NCI-H2196 treated with DMSO at 0.1 percent for 48 hours (cell line): Measurements from ENCODE around the gene CGREF1.
"Not testable (repeated sequence)": the region's sequence is repeated elsewhere in the genome, so short reads cannot be mapped to it uniquely, and the experiment has no call there.

Source experiments
- DNase-seq: peaks from one replicate; lab custom pipeline; 2025; ENCODE audit not compliant: unreplicated experiment; lab: John Stamatoyannopoulos, UW

Gene CGREF1

DNA sequence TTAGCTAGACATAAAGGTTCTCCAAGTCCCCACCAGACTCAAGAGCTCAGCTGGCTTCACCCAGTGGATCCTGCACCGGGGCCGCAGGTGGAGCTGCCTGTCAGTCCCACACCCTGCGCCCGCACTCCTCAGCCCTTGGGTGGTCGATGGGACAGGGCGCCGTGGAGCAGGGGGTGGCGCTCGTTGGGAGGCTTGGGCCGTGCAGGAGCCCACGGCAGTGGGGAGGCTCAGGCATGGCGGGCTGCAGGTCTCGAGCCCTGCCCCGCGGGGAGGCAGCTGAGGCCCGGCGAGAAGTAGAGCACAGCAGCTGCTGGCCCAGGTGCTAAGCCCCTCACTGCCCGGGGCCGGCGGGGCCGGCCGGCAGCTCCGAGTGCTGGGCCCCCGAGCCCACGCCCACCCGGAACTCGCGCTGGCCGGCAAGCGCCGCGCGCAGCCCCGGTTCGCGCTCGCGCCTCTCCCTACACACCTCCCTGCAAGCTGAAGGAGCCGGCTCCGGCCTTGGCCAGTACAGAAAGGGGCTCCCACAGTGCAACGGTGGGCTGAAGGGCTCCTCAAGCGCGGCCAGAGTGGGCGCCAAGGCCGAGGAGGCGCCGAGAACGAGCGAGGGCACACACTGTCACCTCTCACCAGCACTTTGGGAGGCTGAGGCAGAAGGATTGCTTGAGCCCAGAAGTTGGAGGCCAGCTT lies 7.4 kb downstream of the CGREF1 start:
- DNase-seq, result not testable (repeated sequence)

DNA sequence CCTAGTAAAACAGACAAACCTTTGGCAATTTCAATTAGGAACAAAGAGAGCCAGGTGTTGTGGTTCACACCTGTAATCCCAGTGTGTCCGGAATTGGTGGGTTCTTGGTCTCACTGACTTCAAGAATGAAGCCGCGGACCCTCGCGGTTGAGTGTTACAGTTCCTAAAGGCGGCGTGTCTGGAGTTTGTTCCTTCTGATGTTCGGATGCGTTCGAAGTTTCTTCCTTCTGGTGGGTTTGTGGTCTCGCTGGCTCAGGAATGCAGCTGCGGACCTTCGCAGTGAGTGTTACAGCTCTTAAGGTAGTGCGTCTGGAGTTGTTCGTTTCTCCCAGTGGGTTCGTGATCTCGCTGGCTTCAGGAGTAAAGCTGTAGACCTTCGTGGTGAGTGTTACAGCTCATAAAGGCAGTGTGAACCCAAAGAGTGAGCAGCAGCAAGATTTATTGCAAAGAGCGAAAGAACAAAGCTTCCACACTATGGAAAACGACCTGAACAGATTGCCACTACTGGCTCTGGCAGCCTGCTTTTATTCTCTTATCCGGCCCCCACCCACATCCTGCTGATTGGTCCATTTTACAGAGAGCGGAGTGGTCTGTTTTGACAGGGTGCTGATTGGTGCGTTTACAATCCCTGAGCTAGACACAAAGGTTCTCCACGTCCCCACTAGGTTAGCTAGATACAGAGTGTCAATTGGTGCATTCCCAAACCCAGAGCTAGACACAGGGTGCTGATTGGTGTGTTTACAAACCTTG lies 8.2 kb downstream of the CGREF1 start:
- DNase-seq, result not testable (repeated sequence)

DNA sequence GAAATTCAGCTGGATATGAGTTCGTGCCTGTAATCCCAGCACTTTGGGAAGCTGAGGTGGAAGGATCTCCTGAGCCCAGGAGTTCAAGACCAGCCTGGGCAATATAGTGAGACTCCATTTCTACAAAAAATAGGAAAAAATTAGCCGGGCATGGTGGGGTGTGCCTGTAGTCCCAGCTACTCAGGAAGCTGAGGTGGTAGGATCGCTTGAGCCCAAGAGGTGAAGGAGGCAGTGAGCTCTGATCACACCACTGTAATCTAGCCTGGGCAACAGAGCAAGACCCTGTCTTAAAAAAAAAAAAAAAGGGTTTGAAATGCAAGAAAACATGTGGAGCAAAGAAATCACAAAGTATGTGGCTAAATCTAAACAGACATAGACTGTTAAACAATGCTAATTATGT lies 9.8 kb downstream of the CGREF1 start:
- no peak for DNase-seq

DNA sequence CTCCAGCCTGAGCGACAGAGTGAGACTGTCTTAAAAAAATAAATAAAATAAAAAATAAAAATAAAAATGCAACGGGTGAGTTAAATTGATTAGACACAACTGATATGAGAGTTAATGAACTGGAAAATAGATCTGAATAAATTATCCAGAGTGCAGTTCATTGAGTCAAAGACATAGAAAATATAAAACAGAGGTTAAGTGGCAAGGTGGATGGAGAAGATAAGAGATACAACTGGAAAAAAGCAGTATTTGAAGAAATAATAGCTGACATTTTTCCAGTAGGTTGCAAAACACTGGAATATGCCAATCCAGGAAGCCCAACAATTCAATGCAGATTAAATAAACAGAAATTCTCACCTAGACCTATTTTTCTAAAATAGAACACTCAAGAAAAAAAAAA lies 10.7 kb downstream of the CGREF1 start:
- no peak for DNase-seq

DNA sequence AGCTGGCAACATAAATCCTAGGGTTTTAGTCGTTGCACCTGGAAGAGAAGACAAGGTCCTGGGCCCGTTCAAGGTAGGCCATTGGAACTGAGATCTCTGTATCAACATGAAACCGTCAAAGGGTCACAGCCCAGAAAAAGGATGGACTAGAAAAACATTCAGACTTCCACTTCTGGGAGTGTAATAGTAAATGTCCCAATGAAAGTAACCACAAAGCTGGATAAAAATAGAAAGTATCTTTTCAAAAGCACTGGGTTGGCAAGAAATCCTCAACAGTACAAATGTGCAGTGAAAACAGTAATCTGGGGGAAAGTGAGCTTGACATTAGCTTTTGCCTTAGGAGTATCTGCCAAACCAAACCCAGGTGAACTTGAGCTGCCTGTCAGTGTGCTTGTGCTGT lies 12.9 kb downstream of the CGREF1 start:
- DNase-seq, result no peak

DNA sequence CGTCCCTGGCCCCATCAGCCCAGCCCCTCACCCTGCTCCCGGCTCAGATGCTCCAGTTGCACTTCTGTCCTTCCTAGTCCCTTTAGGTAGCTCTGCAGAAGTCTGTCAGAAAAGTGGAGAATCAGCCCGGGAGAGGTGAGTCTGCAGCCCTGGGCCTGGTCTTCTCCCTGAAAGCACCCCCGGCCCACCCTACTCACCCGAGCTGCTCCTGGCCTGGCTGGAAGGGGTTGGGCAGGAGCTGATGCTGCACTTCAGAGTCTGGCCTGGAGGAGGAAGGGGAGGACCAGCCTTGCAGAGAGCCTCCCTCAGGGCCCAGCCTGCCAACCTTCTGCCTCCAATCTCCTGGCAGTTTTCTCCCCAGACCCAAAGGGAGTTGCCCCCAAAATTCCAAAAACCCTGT lies 16.6 kb downstream of the CGREF1 start:
- no peak for DNase-seq

DNA sequence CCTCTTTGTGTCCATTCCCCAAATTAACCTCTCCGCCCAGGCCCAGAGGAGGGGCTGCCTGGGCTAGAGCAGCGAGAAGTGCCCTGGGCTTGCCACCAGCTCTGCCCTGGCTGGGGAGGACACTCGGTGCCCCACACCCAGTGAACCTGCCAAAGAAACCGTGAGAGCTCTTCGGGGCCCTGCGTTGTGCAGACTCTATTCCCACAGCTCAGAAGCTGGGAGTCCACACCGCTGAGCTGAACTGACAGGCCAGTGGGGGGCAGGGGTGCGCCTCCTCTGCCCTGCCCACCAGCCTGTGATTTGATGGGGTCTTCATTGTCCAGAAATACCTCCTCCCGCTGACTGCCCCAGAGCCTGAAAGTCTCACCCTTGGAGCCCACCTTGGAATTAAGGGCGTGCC lies 18.9 kb downstream of the CGREF1 start:
- DNase-seq, result no peak

DNA sequence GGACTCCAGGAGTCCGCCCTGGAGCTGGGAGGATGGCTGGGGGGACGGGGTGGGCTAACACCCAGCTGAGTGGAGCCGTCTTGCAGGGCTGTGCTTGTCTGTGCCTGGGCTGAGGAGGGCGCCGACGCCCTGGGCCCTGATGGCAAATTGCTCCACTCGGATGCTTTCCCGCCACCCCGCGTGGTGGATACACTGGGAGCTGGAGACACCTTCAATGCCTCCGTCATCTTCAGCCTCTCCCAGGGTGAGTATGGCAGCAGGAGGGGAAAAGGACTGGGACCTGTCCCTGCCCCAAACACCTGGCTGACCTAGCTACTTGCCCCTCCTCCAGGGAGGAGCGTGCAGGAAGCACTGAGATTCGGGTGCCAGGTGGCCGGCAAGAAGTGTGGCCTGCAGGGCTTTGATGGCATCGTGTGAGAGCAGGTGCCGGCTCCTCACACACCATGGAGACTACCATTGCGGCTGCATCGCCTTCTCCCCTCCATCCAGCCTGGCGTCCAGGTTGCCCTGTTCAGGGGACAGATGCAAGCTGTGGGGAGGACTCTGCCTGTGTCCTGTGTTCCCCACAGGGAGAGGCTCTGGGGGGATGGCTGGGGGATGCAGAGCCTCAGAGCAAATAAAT lies 19.5 kb downstream of the CGREF1 start:
- no peak for DNase-seq

DNA sequence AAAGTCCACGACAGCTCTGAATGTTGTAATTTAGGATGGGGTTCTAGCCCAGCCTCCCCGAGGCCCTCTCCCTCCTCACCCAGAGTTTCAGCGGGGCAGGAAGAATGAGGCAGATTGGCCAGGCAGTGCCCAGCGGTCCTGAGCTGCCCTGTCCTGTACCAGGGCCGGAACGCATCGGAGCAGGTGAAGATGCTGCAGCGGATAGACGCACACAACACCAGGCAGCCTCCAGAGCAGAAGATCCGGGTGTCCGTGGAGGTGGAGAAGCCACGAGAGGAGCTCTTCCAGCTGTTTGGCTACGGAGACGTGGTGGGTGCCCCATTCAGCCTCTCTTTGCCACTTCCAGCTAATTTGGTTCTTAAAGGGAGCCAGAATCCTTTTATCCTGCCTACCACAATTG lies 21.6 kb downstream of the CGREF1 start:
- no peak for DNase-seq

DNA sequence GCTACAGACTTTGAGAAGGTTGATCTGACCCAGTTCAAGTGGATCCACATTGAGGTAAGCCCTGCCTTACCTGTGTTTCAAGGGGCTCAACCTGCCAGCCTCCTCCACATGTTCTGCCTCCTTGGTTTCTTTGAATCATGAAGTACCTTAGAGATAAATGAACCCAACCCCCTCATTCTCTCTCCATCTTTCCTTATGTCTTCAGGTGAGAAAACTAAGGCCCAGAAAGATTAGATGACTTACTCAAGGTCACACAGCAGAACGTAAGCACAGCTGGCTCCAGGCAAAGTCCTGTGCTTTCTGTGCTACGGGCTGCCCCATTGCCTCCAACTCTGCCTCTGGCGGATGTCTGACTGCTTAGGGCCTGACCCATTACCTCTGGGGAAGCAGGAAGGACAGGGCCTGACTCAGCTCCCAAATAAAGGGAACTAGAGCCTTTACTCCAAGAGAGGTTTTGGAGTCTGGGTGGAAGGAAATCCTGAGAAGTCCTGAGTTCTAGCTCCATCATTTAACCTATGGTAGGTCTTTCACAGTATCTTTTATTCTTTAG lies 22.1 kb downstream of the CGREF1 start:
- no peak for DNase-seq

DNA sequence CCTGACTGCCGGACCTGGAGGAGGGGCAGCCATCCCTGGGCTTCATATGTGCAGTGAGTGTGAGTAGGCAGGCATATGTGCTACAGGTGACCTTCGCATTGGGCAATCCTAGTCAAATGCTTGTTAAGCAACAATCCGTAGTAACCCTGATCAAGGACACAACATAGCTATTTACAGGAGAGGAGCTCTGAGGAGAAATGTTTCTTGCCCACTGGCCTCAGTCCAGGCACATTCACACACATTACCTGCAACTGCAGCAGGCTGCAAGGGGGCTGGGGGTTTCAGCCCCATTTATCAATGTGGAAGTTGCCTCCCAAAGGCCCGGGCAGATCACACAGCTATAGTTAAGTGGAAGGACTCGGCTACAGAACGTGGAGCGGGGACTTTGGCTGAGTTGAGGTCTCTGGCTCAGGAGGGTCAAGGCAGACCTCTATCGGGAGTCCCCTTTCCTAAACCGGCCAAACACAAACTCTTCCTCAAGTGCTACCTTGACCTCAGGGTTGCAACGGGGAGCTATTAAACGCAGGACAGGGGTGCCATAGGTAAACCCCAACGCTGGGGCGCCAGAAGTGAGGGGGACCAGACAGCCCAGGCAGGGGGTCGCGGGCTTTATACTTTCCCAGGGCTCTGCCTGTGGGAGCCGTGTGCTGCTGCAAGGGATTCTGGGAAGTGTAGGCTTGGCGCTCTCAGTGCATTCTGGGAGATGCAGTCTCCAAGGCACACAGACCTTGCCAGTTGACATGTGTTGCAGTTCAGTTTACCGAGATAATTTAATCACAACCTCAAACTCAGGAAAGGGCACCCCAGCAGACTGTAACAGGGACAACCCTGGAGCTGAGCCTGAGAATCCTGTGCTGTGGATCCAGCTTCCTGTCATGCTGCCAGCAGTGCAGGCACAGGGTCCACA lies 22.9 kb downstream of the CGREF1 start:
- DNase-seq, result no peak

DNA sequence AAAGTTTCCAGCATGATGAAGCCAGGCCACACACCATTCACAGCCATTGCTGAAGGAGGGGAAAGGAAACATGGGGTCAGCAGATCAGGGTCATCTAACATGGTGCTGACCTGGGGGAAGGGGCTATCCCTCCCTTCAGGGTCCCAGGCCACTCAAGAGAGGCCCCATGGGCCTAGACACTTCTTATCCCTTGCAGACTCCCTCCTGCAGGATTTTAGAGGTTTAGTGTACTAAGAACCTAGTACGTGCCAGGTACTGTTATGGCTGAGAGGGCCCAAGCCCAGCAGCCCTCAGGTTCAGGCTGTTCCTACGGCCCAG lies 23.5 kb downstream of the CGREF1 start:
- DNase-seq, result no peak

DNA sequence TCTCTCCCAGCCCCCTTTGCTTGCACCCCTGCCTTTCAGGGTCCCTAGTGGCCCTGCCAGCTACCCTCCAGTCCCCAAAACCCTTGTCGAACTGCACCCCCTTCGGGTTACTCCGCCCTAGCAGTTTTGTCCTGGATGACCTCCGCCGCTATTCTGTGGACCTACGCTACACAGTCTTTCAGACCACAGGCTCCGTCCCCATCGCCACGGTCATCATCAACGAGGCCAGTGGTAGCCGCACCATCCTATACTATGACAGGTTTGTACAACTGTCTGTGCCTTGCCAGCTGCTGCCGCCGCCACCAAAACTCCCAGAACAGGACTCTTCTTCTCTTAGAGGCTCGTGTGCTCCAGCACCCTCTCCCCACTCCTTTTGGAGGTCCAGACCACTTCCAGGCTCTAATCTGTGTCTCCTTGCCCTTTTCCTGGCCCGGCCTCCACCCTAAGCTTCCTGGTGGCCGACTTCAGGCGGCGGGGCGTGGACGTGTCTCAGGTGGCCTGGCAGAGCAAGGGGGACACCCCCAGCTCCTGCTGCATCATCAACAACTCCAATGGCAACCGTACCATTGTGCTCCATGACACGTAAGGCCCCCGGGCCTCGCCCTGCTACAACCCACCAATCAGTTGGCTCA lies 24.5 kb downstream of the CGREF1 start:
- no peak for DNase-seq

DNA sequence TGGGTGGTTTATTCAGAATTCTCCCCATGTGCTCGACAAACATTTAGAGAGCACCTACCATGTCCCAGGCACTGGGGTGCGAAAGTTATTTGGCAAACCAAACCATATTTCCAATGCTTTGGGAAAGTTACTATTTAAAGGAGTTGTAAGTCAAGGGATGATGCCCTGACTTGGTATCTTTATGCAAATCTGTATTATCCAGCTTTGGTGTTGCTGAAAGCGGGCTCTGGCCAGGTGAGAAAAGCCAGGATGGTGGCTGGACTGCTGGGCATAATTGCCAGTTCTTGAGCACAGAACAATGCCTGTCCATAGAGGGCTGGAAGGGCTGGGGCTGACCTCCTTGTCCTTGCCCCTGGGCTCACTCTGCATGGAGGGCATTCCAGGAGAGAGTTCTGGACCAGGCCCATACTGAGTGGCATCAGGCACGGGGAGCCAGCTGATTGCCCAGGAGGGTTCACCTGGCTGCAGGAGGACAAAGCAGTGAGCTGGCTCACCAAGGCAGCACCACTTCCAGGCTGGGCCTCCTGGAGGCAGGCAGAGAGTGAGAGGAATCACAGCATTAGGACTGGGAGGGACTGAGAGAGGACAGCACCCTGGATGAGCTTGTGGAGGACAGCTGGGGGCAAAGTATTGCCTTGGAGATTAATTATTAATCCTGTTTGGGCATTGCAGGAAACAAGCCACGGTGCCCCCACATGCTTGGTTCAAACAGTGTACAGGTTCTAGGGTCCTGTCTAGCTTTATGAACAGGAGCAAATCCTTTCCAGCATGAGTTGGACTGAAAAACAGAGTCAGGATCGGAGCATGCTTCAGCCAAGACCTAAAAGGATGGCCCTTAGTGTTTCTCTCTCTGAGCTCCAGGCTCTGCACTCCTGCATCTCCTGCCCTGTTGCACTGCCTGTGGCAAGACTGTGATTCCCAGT lies 25.2 kb downstream of the CGREF1 start:
- no peak for DNase-seq

DNA sequence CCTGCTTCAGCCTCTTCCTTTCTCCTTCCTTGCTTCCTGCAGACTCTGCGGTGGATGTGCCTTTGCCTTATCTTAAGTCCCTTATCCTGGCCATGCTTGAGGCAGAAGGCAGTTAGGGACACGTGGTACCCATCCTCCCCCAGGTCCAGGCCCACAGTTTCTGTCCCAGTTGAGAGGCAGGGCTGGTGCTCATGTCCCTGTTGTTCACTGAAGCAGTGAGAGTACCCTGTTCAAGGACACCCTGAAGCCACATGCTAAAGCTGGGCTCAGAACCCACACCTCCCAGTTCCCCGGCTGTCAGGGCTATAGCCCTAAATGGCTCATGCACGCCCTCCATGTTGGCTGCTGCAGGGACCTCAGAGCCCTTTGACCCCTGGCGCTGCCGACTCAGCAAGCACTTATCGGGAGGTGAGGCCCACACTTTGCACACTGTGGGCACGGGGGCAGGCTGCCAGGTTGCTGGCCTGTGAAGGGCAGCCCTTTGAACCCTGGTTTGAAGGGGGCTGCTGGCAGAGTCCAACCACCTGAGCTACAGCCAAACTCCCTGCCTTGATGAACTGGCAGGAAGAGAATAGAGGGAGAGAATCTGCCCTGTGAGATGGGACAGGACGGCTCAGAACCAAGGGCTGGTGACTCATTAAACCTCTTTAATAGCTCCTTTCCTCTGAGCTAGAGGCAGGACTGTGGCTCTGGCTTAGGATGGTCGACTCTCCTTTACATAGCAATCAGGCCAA lies 26.1 kb downstream of the CGREF1 start:
- no peak for DNase-seq

DNA sequence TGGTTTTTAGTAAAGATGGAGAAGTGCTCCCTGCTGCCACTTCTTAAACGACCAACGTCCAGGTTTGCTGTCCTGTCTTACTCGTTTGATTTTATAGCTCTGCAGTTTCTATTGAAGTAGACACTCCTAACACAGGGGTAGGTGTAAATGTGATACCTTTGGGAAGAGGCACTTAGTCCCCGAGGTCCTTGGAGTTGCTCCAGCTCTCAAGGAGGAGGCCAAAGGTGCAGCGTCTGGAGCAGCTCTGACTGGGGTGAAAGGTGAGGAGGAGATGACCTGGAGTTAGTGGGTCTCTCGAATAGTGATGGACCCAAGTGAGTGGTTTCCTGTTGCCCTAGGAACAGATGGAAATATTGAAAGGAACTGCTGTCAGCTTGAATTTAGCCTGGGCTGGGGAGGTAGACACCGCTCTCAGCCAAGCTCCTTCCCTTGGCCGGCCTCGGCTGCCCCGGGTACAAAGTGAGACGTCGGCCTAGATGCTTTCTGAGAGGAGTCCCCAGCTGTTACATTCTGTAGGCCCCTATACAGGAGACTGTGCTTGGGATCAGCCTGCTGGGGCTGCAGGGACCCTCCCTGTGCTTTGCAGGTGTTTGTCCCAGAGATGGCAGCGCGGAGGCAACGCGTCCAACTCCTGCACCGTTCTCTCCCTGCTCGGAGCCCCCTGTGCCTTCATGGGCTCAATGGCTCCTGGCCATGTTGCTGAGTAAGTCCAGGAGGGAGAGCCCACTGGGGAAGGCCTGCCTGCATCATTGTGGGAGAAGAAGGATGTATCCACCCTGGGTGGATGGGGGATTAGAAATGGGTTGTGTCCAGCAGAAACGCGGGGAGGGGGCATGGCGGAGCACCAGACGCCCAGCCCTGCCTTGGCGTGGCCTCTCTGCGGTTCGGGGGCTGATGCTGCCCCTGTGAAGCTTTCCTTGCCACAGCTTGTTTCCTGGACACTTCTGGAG lies 26.9 kb downstream of the CGREF1 start:
- no peak for DNase-seq

DNA sequence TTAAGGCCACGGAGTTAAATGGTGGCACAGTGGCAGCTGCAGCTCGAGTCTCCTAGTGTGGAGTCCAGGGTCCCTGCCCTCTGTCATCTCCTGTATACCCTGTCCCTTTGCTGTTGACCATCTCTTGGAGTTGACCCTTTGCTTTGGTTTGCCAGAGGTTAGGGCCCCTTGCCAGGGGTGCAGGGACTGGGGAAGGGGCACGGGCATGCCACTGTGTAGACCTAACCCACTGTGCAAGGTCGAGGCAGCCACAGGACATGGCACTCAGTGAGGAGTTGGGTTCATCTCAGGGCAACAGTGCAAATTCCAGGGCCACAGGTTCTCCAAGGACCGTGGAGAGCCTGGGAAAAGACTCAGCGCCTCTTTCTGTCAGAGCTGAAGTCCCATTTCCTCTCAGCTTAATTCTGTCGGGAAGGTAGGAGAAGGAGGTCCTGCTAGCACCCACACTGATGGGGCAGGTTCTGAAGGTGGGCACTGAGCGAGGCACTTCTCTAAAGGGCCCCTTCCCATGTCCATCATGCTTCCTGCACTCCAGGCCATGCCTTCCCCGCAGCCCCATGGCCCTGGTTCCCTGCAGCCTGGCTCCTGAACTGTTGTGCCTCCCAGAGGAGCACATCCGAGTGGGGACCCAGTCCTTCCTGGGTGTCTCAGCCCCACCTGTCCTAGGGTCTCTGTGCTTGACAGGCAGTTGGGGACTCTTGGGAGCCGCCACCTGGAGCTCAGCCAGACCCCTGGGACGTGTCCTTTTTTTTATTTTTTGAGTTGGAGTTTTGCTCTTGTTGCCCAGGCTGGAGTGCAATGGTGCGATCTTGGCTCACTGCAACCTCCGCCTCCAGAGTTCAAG lies 29.6 kb downstream of the CGREF1 start:
- DNase-seq, result no peak
